Activated CD8-positive, alpha-beta memory T cell treated with anti-CD3 and anti-CD28 coated beads, Interleukin-2, amount 50 U/mL, for 1 hour (primary cell): ENCODE results near the gene MORN3.

Experiments
- DNase-seq: peaks from one replicate; pipeline ENCODE4 v3.0.0-alpha.2; 2020; ENCODE audit errors: extremely low read depth

Gene MORN3

DNA sequence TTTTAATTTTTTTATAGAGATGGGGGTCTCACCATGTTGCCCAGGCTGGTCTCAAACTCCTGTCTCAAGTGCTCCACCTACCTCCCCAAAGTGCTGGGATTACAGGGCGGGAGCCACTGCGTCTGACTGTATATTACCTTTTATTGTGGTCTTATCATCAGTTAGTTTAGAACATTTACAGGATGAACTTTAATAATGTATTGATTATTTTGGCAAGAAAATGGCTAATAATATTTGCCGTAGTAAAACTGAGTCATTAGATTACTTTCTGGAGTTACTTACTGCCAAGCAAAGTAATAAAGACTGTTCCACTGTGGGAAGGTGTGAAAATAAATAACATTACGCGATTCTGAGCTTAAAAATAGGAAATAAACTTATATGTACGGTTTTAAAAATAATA is 66.7 kb downstream of the MORN3 start:
- DNase-seq: no peak

DNA sequence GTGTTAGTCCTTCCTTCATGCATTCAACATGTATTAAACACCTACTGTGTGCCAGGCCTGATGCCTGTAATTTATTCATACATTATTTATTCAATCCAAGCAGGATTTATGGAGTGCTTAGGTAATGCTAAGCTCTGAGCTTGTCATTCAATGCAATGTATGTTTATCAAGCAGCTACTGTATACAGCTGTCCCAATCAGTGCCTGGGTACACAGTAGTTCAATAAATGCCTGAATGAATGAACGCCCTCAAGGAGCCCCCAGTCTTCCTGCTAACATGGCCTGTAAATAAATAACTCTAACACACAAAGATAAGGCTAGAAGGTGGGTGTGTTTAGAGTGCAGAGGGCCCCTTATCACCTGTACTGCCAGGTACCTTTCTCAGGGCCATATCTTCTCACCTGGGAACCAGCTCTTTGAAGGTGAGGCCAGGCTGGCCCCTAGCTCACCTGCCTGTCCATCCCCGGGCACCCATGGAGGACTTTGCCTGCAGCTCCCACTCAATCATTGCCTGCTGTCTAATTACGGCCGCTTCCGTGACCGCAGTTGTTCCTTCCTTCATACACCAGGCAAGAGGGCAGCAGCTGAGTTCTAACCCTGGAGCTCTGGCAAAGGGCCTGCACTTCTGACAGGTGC is 68.6 kb downstream of the MORN3 start:
- DNase-seq: no peak
